GM12872 (cell line): Measurements from ENCODE around the gene SELENOI.

Experiments used
- TF ChIP-seq, protein P1 (sequence below): IDR thresholded peaks from 3 replicates; pipeline ENCODE4 v1.5.1; 2011; ENCODE audit warnings: low read depth, mild to moderate bottlenecking, low read length, moderate library complexity; ENCODE audit not compliant: insufficient read depth

Gene SELENOI

DNA sequence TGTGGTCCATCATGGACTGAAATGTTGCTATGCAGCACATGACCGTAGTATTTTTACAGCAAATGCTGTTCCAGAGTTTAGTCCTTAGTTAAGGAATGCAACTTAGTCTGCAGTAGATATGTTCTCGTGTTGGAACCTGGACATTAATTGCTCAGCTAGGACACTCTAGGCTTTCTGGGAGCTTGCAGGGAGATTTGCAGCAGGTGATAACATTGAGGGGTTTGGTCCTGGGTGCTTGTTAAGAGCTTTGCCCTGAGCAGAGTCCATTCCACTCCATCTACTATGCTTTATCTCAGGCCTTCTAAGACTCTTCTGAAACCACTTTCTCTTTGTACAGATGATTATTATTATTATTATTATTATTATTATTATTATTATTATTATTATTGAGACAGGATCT, 82.9 kb downstream of the SELENOI start:
- TF ChIP-seq, protein P1, sequence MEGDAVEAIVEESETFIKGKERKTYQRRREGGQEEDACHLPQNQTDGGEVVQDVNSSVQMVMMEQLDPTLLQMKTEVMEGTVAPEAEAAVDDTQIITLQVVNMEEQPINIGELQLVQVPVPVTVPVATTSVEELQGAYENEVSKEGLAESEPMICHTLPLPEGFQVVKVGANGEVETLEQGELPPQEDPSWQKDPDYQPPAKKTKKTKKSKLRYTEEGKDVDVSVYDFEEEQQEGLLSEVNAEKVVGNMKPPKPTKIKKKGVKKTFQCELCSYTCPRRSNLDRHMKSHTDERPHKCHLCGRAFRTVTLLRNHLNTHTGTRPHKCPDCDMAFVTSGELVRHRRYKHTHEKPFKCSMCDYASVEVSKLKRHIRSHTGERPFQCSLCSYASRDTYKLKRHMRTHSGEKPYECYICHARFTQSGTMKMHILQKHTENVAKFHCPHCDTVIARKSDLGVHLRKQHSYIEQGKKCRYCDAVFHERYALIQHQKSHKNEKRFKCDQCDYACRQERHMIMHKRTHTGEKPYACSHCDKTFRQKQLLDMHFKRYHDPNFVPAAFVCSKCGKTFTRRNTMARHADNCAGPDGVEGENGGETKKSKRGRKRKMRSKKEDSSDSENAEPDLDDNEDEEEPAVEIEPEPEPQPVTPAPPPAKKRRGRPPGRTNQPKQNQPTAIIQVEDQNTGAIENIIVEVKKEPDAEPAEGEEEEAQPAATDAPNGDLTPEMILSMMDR: no peak

DNA sequence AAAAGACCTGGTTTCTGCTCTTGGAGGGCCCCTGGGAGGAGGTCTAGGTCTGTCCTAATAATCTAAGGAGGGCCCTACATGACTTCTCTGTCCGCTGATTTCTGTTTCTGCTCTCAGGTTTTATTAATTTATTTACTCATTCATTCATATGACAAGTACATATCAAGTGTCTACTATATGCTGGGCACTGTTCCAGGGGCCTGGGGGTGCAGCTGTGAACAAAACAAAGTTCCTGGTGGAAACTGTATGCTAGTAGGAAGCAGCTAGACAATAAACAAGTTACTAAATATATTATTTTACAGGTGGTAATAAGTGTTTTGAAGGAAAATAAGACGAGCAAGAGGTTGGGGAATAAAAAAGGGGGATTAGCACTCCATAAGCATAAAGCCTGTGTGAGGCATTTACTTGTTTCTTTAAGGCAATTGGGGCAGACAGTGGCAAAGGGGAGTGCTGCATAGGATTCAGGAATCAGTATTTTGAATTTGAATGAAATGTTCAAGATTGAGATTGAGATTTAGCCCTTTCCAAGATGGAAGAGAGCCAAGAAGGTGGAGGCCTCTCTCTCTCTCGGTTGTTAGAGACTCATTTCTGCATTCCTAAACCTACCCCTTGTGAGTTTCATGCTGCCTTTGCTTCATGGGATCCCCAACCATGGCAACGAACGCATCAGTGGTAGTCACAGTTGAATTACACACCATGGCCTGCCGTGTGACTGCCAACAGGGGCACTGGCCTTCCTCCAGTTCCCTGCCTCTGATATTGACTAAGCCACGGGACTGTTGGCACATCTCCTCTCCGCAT, 84.0 kb downstream of the SELENOI start:
- TF ChIP-seq, protein P1: no peak

DNA sequence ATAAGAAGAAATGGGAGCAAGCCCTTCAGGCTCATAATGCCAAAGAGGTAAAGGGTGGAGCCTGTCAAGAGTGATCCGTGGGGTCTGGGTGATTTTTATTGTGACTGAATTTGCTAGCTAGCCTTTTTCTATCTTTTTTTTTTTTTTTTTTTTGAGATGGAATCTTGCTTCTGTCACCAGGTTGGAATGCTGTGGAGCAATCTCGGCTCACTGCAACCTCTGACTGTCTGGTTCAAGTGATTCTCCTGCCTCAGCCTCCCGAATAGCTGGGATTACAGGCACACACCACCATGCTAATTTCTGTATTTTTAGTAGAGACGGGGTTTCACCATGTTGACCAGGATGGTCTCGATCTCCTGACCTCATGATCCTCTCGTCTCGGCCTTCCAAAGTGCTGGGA, 84.9 kb downstream of the SELENOI start:
- TF ChIP-seq, protein P1: no peak

DNA sequence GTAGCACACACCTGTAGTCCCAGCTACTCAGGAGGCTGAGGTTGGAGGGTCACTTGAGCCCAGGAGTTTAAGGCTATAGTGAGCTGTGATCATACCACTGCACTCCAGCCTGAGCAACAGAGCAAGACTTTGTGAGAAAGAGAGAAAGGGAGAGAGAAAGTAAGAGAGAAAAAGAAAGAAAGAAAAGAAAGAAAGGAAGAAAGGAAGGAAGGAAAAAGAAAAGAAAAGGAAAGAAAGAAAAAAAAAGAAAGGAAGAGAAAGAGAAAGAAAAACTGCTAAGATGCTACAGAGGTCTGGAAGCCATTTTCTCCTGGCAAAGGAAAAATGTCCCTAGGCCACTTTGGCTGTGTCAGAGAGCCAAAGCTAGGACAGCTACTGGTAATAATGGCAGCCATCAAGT, 86.4 kb downstream of the SELENOI start:
- TF ChIP-seq, protein P1: no peak

DNA sequence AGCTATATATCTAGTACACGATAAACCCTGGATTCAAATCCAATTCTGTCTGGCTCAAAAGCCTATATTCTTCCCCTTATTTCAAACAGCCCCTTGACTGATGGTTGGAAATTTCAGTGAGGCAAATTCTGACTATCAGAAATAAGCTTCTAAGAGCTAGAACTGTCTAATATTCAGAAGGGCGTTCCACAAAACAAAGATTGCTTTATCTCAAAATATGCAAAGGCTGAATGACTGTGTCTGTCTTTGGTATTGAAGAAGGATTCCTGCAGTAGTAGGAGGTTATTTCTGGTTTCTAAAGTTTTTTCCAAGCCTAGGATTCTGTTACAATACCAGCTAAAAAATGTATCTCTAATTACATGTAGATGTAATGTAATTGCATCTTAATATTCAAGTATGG, 86.9 kb downstream of the SELENOI start:
- TF ChIP-seq, protein P1: no peak

DNA sequence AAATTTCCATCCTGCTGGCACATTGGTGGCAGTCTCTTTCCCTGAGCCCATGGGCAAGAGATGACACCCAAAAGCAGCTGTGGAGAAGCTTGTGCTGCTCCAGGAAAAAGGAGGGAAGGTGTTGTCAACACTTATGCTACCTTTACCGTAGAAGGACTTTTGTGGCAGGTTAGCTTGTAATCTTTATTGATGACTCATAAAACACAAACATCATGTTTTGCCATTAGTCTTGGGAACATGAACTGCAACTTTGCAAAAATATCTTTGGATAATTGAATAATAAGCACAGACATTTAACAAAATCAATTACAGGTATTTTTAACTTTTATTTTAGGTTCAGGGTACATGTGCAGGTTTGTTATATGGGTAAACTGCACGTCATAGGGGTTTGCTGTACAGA, 89.2 kb downstream of the SELENOI start:
- TF ChIP-seq, protein P1: no peak

DNA sequence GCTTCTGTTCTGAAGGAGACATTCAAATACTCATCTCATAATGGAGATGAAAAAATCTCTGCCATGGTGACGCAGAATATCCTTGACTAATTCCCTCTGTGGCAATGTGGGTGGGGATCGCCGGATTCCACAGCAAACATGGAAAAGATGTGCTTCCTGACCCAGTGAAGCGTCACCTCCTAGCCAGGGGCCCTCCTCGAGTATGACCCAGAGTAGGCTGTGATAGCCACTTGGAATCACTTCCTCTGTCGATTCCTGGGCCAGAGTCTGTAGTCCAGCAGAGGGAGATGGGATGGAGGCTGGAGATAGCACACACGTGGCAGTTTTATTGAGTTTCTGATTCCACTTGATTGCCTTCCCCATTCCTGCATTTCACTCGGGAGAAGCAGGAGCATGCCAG, 92.6 kb downstream of the SELENOI start:
- TF ChIP-seq, protein P1: no peak
